HG03432 (cell line): ENCODE measurements around the gene SLC35D1.
"Not testable (repeated sequence)": the region's sequence is repeated elsewhere in the genome, so short reads cannot be mapped to it uniquely, and the experiment has no call there.

ENCODE experiments used
- ATAC-seq: cut with Tn5 transposase; IDR thresholded peaks from one replicate; pipeline ENCODE4 v1.9.1; 2021; ENCODE audit warnings: mild to moderate bottlenecking, moderate library complexity; ENCODE audit not compliant: unreplicated experiment

Gene SLC35D1

GRCh38 chr1:66993076-66993475, 60.9 kb downstream of the SLC35D1 start:
- no peak for ATAC-seq

DNA sequence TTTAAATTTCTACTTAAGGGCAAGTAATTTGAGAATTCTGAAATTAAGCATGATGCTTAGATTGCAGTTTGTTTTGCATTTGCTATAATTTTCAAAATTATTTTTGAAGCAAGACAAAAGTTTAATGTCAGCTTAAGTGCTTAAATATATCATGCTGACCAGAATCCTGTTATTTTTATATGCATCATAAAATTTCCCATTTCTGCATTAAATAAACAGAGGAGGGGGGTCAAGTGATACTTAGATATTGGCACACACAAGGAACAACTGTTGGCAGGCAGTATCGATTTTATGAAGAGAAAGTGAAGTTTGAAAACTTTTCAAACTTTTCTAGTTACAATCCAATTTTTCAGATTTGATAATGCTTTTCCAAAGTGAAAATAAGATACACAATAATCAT, 68.1 kb downstream of the SLC35D1 start:
- ATAC-seq = no peak

- ATAC-seq = peak; percentile 91
Observed at GRCh38 chr1:66984491-66984890, 69.5 kb downstream of the SLC35D1 start.

GRCh38 chr1:66982561-66983260, 71.2 kb downstream of the SLC35D1 start:
- ATAC-seq = peak; percentile 62

DNA sequence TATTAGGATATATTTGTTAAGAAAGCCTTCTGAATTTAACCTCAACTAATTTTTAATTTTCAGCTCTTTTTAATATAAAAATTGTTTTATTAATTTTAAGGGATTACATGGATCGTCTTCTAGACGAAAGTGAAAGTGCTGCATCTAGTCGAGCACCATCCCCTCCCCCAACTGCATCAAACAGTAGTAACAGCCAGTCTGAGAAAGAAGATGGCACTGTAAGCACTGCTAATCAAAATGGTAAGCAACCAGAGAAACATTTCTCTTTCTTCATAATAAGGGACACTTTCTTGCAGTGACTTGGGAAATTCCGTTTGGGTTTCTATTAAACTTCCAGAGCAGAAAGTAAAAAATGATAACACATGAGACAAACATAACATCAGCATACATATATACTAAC, 72.3 kb downstream of the SLC35D1 start:
- ATAC-seq = no peak

DNA sequence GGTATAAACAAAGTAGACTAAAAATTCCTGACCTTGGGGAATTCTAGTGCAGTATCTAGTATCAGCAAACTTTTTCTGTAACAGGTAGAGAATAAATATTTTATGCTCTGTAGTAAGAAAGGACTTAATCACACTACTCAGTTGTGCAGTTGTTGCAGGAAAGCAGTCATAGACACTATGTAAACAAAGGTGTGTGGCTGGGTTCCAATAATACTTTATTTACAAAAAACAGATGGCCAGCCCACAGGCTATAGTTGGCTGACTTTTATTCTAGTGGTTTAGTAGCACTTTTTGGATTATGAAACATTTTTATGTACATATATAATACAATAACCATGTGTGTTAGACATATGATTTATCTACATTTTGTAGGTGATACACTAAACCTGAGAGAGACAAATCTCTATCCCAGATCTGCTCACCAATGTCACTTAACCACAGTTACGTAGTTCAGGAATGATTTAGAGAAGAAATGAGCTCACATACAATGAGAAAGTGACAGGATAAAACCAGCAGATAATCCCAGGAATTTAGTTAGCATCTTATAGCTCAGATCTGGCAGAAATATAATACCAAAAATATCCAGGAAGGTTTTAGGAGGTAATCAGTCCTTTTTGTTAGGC, 73.1 kb downstream of the SLC35D1 start:
- no peak for ATAC-seq

- not testable (repeated sequence) for ATAC-seq
Observed at GRCh38 chr1:66979621-66980020, 74.3 kb downstream of the SLC35D1 start.

- no peak for ATAC-seq
Observed at GRCh38 chr1:66978201-66978600, 75.7 kb downstream of the SLC35D1 start.

DNA sequence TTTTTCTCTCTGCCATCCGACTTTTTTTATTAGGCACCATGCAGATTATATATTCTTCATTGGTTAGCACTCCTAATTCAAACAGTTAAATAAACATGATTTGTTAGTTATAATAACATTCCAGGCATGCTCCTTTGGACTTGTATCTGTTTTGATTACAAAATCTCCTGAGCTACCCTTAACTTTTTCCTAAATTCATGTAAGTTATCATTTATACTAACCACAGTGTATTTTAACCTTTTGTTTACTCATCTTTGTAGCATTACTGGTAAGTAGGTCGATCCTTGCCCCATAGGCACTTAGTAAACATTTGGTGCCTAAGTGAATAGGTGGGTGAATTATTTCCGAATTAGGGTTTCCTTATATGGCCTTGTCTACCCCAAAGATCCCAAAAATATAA, 85.4 kb downstream of the SLC35D1 start:
- no peak for ATAC-seq

DNA sequence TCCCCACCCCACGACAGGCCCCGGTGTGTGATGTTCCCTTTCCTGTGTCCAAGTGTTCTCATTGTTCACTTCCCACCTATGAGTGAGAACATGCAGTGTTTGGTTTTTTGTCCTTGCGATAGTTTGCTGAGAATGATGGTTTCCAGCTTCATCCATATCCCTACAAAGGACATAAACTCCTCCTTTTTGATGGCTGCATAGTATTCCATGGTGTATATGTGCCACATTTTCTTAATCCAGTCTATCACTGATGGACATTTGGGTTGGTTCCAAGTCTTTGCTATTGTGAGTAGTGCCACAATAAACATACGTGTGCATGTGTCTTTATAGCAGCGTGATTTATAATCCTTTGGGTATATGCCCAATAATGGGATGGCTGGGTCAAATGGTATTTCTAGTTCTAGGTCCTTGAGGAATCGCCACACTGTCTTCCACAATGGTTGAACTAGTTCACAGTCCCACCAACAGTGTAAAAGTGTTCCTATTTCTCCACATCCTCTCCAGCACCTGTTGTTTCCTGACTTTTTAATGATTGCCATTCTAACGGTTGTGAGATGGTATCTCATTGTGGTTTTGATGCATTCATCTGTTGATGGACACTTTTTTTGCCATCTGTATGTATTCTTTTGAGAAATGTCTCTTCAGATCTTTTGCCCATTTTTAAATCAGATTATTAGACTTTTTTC, 87.6 kb downstream of the SLC35D1 start:
- ATAC-seq = not testable (repeated sequence)

- no peak for ATAC-seq
Observed at GRCh38 chr1:66957938-66958337, 96.0 kb downstream of the SLC35D1 start.

- peak; percentile 81 for ATAC-seq
Observed at GRCh38 chr1:66954208-66954607, 99.7 kb downstream of the SLC35D1 start.

- no peak for ATAC-seq
Observed at GRCh38 chr1:66951513-66951912, 102.4 kb downstream of the SLC35D1 start.
